Skin epidermis (tissue), 12 donors: ENCODE results near the gene RMI2.
A peak's percentile ranks its signal among the peaks of the same experiment; 100 is the strongest.
"Not testable (repeated sequence)": the region's sequence is repeated elsewhere in the genome, so short reads cannot be mapped to it uniquely, and the experiment has no call there.

Source experiments
- H3K27ac ChIP-seq, 21 experiments: fragments of 200-600 bp; sonication (generic) in 11 of 21; one replicate each; pipeline ENCODE4 v1.5.0; 2020; ENCODE audit warnings: mild to moderate bottlenecking in 3 of 21, inconsistent platforms in 2 of 21, moderate library complexity in 2 of 21
- H3K4me3 ChIP-seq, 7 experiments: fragments of 200-600 bp; sonication (generic) in 2 of 7; one replicate each; pipeline ENCODE4 v1.5.0; 2020; ENCODE audit warnings: inconsistent platforms in 2 of 7, mild to moderate bottlenecking in 2 of 7, moderate library complexity in 1 of 7

RMI2 gene

GRCh38 chr16:11348737-11349598 lies 3.7 kb downstream of the RMI2 start:
- H3K27ac ChIP-seq: peak overlapping the region in 17 of 21 experiments; percentile 16 to 87 (median 72)
- H3K4me3 ChIP-seq: no peak overlapping the region

GRCh38 chr16:11349599-11350276 lies 4.5 kb downstream of the RMI2 start:
- H3K27ac ChIP-seq: peak overlapping the region in 20 of 21 experiments; percentile 41 to 87 (median 72)
- H3K4me3 ChIP-seq: no peak overlapping the region

GRCh38 chr16:11350519-11350918 lies 5.3 kb downstream of the RMI2 start:
- H3K27ac ChIP-seq: peak overlapping the region in 17 of 21 experiments; percentile 42 to 87 (median 73)
- H3K4me3 ChIP-seq: no peak overlapping the region

- peak overlapping the region in 15 of 21 experiments; percentile 1 to 87 (median 73) for H3K27ac ChIP-seq
- no peak overlapping the region for H3K4me3 ChIP-seq
Measured at GRCh38 chr16:11350921-11351335, 5.7 kb downstream of the RMI2 start.

GRCh38 chr16:11353158-11353557 lies 7.9 kb downstream of the RMI2 start:
- Histone ChIP-seq H3K4me3 (no peak overlapping the region), H3K27ac (no peak overlapping the region)

- peak overlapping the region in 3 of 21 experiments; percentile 40 to 69 (median 54) for H3K27ac ChIP-seq
- H3K4me3 ChIP-seq: no peak overlapping the region
Measured at GRCh38 chr16:11354407-11354732, 9.1 kb downstream of the RMI2 start.

GRCh38 chr16:11354733-11355574 lies 9.7 kb downstream of the RMI2 start:
- Histone ChIP-seq H3K27ac (peak overlapping the region in 7 of 21 experiments; percentile 13 to 69 (median 40)), H3K4me3 (no peak overlapping the region)

- no peak overlapping the region for H3K4me3 ChIP-seq
- peak overlapping the region in 3 of 21 experiments; percentile 22 to 69 (median 54) for H3K27ac ChIP-seq
Measured at GRCh38 chr16:11355862-11356261, 10.6 kb downstream of the RMI2 start.

GRCh38 chr16:11356573-11357331 lies 11.5 kb downstream of the RMI2 start:
- Histone ChIP-seq H3K4me3 (no peak overlapping the region), H3K27ac (peak overlapping the region in 9 of 21 experiments; percentile 2 to 69 (median 25))

- Histone ChIP-seq H3K27ac (peak overlapping the region in 9 of 21 experiments; percentile 10 to 66 (median 42)), H3K4me3 (no peak overlapping the region)
Measured at GRCh38 chr16:11358531-11358930, 13.3 kb downstream of the RMI2 start.

- Histone ChIP-seq H3K27ac (peak overlapping the region in 12 of 21 experiments; percentile 6 to 66 (median 31)), H3K4me3 (no peak overlapping the region)
Measured at GRCh38 chr16:11359370-11359769, 14.1 kb downstream of the RMI2 start.

GRCh38 chr16:11360641-11361373 lies 15.5 kb downstream of the RMI2 start:
- Histone ChIP-seq H3K27ac (peak overlapping the region in 11 of 21 experiments; percentile 5 to 69 (median 21)), H3K4me3 (no peak overlapping the region)

- Histone ChIP-seq H3K27ac (peak overlapping the region in 9 of 21 experiments; percentile 6 to 69 (median 25)), H3K4me3 (no peak overlapping the region)
Measured at GRCh38 chr16:11361701-11362451, 16.6 kb downstream of the RMI2 start.

GRCh38 chr16:11363927-11364258 lies 18.6 kb downstream of the RMI2 start:
- H3K27ac ChIP-seq: peak overlapping the region in 5 of 21 experiments; percentile 34 to 72 (median 42)
- no peak overlapping the region for H3K4me3 ChIP-seq

GRCh38 chr16:11367483-11367906 lies 22.2 kb downstream of the RMI2 start:
- no peak overlapping the region for H3K27ac ChIP-seq
- H3K4me3 ChIP-seq: no peak overlapping the region

- H3K27ac ChIP-seq: no peak overlapping the region
- H3K4me3 ChIP-seq: no peak overlapping the region
Measured at GRCh38 chr16:11370084-11370931, 25.0 kb downstream of the RMI2 start.

- not testable (repeated sequence) for H3K27ac ChIP-seq, H3K4me3 ChIP-seq
Measured at GRCh38 chr16:11370932-11371279, 25.6 kb downstream of the RMI2 start.
